OCI-LY7 (cell line): ENCODE data around the gene SLC25A13. TPM values are rescaled to one million over a fixed set of nuclear protein-coding genes. Genes with fewer than 3 reads are reported as not detected.

Experiments used
- BruUV-seq: library from RNA; stranded (reverse); fragments of 400-500 nt; replicated peaks from 2 replicates; lab custom pipeline; 2021; lab: Mats Ljungman, UMichigan
- CTCF ChIA-PET: fragments of 300-600 bp; sonication (Branson Sonifier 250); formaldehyde crosslinking; loops from one replicate; lab custom pipeline; 2022; ENCODE audit warnings: antibody characterized with exemption; ENCODE audit not compliant: unreplicated experiment; lab: Charles Lee
- POLR2A ChIA-PET: fragments of 300-600 bp; sonication (Branson Sonifier 250); formaldehyde crosslinking; loops from one replicate; lab custom pipeline; 2022; ENCODE audit warnings: antibody characterized with exemption; lab: Charles Lee
- DNase-seq: peaks from one replicate; pipeline ENCODE4 v3.0.0-alpha.2; 2015; ENCODE audit warnings: low spot score
- H2AFZ ChIP-seq: fragments of 200-600 bp; sonication (generic), shearing (Covaris generic); 2 replicates; pipeline ENCODE4 v1.6.1; 2014; ENCODE audit warnings: mild to moderate bottlenecking, antibody characterized with exemption, low read length, moderate library complexity
- H3K27ac ChIP-seq: fragments of 200-600 bp; sonication (generic); 2 replicates; pipeline ENCODE4 v1.5.1; 2014; ENCODE audit warnings: mixed run types, low read depth, mild to moderate bottlenecking, moderate library complexity, low read length, inconsistent platforms; ENCODE audit not compliant: poor library complexity, severe bottlenecking
- H3K36me3 ChIP-seq: fragments of 200-600 bp; sonication (generic); 2 replicates; pipeline ENCODE4 v1.6.1; 2014; ENCODE audit warnings: mild to moderate bottlenecking, antibody characterized with exemption, low read length, moderate library complexity, mixed read lengths; ENCODE audit not compliant: insufficient read depth
- H3K4me1 ChIP-seq: fragments of 200-600 bp; sonication (generic); 2 replicates; pipeline ENCODE4 v1.5.1; 2014; ENCODE audit warnings: mild to moderate bottlenecking, low read length; ENCODE audit not compliant: insufficient read depth, poor library complexity, severe bottlenecking
- H3K4me2 ChIP-seq: fragments of 200-600 bp; sonication (generic); 2 replicates; pipeline ENCODE4 v1.6.1; 2014; ENCODE audit warnings: mild to moderate bottlenecking, low read length
- H3K4me3 ChIP-seq: fragments of 200-600 bp; sonication (generic); 2 replicates; pipeline ENCODE4 v1.5.1; 2014; ENCODE audit warnings: mild to moderate bottlenecking, low read depth, low read length; ENCODE audit not compliant: poor library complexity, severe bottlenecking
- H3K79me2 ChIP-seq: fragments of 200-600 bp; sonication (generic); 2 replicates; pipeline ENCODE4 v1.6.1; 2016; ENCODE audit warnings: low read depth, mild to moderate bottlenecking, low read length, moderate library complexity, mixed read lengths; ENCODE audit not compliant: insufficient read depth
- H3K9me2 ChIP-seq: fragments of 200-600 bp; sonication (generic); 2 replicates; pipeline ENCODE4 v1.6.1; 2016; ENCODE audit warnings: mild to moderate bottlenecking, low read length, mixed read lengths; ENCODE audit not compliant: insufficient read depth
- H3K9me3 ChIP-seq: fragments of 200-600 bp; sonication (generic); 2 replicates; pipeline ENCODE4 v1.6.1; 2014; ENCODE audit warnings: mild to moderate bottlenecking, mixed run types, low read length, mixed read lengths
- H4K20me1 ChIP-seq: fragments of 200-600 bp; sonication (generic); 2 replicates; pipeline ENCODE4 v1.6.1; 2014; ENCODE audit warnings: mild to moderate bottlenecking, antibody characterized with exemption, low read length, moderate library complexity, mixed read lengths; ENCODE audit not compliant: insufficient read depth
- CTCF ChIP-seq: fragments of 200-600 bp; sonication (generic); conservative IDR thresholded peaks from 2 replicates; pipeline ENCODE4 v1.5.1; 2014; ENCODE audit warnings: mild to moderate bottlenecking, antibody characterized with exemption, low read length, moderate library complexity, mixed read lengths
- EZH2phosphoT487 ChIP-seq: fragments of 200-600 bp; sonication (generic); IDR thresholded peaks from 2 replicates; pipeline ENCODE4 v1.6.1; 2018; ENCODE audit warnings: low read depth, borderline replicate concordance, mild to moderate bottlenecking, mixed run types, antibody characterized with exemption, low read length, moderate library complexity, mixed read lengths
- intact Hi-C: fragments of 100-400 bp; cut with micrococcal nuclease; formaldehyde crosslinking; loops from one replicate; pipeline ENCODE4 v1.10.0; 2022; ENCODE audit not compliant: unreplicated experiment
- total RNA-seq, 2 experiments: library from RNA; depleted of rRNA in 1 of 2; stranded (reverse); fragments of >200 nt in 1 of 2; shearing (Covaris generic) in 1 of 2; gene quantifications; 2 replicates each; pipeline ENCODE4 v1.2.3, GENCODE V29; 2014 to 2022

SLC25A13 gene
- total RNA-seq, 2 experiments from 2014 or later: 0.63 TPM; not detected in 1

GRCh38 chr7:96337519-96337918 lies 15.6 kb upstream of the SLC25A13 start:
- no peak for DNase-seq
- no peaks in the 10 kb centered on the region for H3K9me3 ChIP-seq
- H3K4me2 ChIP-seq: no peak overlapping the region
- H2AFZ ChIP-seq: no peak overlapping the region
- no peaks in the 10 kb centered on the region for H3K79me2 ChIP-seq
- TF ChIP-seq CTCF (no peak), EZH2phosphoT487 (no peak)
- BruUV-seq: no TSS peak
- H3K4me3 ChIP-seq: no peak overlapping the region
- CTCF ChIA-PET: no interaction called here
- intact Hi-C loops: no loop called here
- H3K27ac ChIP-seq: no peak overlapping the region
- H3K36me3 ChIP-seq: no peaks in the 10 kb centered on the region
- no peaks in the 10 kb centered on the region for H4K20me1 ChIP-seq
- POLR2A ChIA-PET: interaction anchor here (0.6 kb wide), 1 partner anchor 9 kb away, joined by 4 read pairs; no protein-coding TSS in a partner anchor
- H3K4me1 ChIP-seq: no peaks in the 10 kb centered on the region
- no peaks in the 10 kb centered on the region for H3K9me2 ChIP-seq

- H4K20me1 ChIP-seq: no peaks in the 10 kb centered on the region
- ChIA-PET POLR2A (no interaction called here), CTCF (no interaction called here)
- no peak overlapping the region for H3K27ac ChIP-seq
- H3K4me2 ChIP-seq: no peak overlapping the region
- H2AFZ ChIP-seq: no peak overlapping the region
- H3K4me3 ChIP-seq: no peak overlapping the region
- no peaks in the 10 kb centered on the region for H3K4me1 ChIP-seq
- H3K9me3 ChIP-seq: no peaks in the 10 kb centered on the region
- DNase-seq: no peak
- no peaks in the 10 kb centered on the region for H3K79me2 ChIP-seq
- no peak for TF ChIP-seq EZH2phosphoT487
- TF ChIP-seq CTCF: no peak
- no peaks in the 10 kb centered on the region for H3K9me2 ChIP-seq
- H3K36me3 ChIP-seq: no peaks in the 10 kb centered on the region
- intact Hi-C loops: no loop called here
- no TSS peak for BruUV-seq
Observed at GRCh38 chr7:96332325-96332724, 10.4 kb upstream of the SLC25A13 start.

GRCh38 chr7:96331775-96332174 lies 9.9 kb upstream of the SLC25A13 start:
- POLR2A ChIA-PET: no interaction called here
- H3K27ac ChIP-seq: no peak overlapping the region
- no TSS peak for BruUV-seq
- intact Hi-C loops: no loop called here
- CTCF ChIA-PET: no interaction called here
- TF ChIP-seq EZH2phosphoT487 (no peak), CTCF (no peak)
- H3K4me3 ChIP-seq: no peak overlapping the region
- H4K20me1 ChIP-seq: no peaks in the 10 kb centered on the region
- H3K4me1 ChIP-seq: no peaks in the 10 kb centered on the region
- no peak for DNase-seq
- no peaks in the 10 kb centered on the region for H3K36me3 ChIP-seq
- no peak overlapping the region for H3K4me2 ChIP-seq
- no peaks in the 10 kb centered on the region for H3K9me2 ChIP-seq
- no peak overlapping the region for H2AFZ ChIP-seq
- H3K9me3 ChIP-seq: no peaks in the 10 kb centered on the region
- no peaks in the 10 kb centered on the region for H3K79me2 ChIP-seq
